ENCODE results near the gene FBXO8. TPM values are rescaled to one million over a fixed set of nuclear protein-coding genes. Genes with fewer than 3 reads are reported as not detected.
"Not testable (repeated sequence)": the region's sequence is repeated elsewhere in the genome, so short reads cannot be mapped to it uniquely, and the experiment has no call there.

The FBXO8 gene
- total and polyA plus RNA-seq, 11 donors, result 14.3 to 38.5 (median 25.9) TPM

GRCh38 chr4:174307694-174308093 lies 24.2 kb upstream of the FBXO8 start:
- H3K4me3 ChIP-seq, result no peak overlapping the region
- WGBS, 4 donors, result 84 to 95% (median 92%) methylated on average over 4 of the region's 4 CpGs
- H3K4me1 ChIP-seq, result no peaks in the 10 kb centered on the region
- TF ChIP-seq POLR2A (IDR thresholded peaks at IDR 0.05) (no peak), CTCF (IDR thresholded peaks at IDR 0.05) (no peak)
- no peaks in the 10 kb centered on the region for H3K9me3 ChIP-seq
- no peak overlapping the region for H3K27ac ChIP-seq
- DNase-seq (no peak), ATAC-seq (no peak)
- intact Hi-C loops (cut with DNase I), result no loop called here
- peaks cover 0 to 100% (median 87%) of the 10 kb centered on the region in 9 donors for H3K36me3 ChIP-seq
- H3K27me3 ChIP-seq, result no peaks in the 10 kb centered on the region

- TF ChIP-seq POLR2A (IDR thresholded peaks at IDR 0.05), result no peak
- TF ChIP-seq CTCF (IDR thresholded peaks at IDR 0.05), result no peak
- intact Hi-C loops (cut with DNase I), result no loop called here
- Histone ChIP-seq H3K4me1 (no peaks in the 10 kb centered on the region), H3K4me3 (no peak overlapping the region), H3K36me3 (peaks cover 0 to 100% (median 86%) of the 10 kb centered on the region in 9 donors), H3K27ac (no peak overlapping the region), H3K9me3 (no peaks in the 10 kb centered on the region), H3K27me3 (no peaks in the 10 kb centered on the region)
- WGBS, 4 donors, result 92 to 98% (median 96%) methylated on average over 3 of the region's 3 CpGs
- DNase-seq (no peak), ATAC-seq (no peak)
Measured at GRCh38 chr4:174305961-174306360, 22.5 kb upstream of the FBXO8 start.

- WGBS, 4 donors, result 91 to 97% (median 95%) methylated on average over 1 of the region's 1 CpG
- TF ChIP-seq POLR2A (IDR thresholded peaks at IDR 0.05) (no peak), CTCF (IDR thresholded peaks at IDR 0.05) (no peak)
- Histone ChIP-seq H3K9me3 (no peaks in the 10 kb centered on the region), H3K27me3 (no peaks in the 10 kb centered on the region), H3K36me3 (peaks cover 0 to 100% (median 81%) of the 10 kb centered on the region in 9 donors), H3K27ac (no peak overlapping the region), H3K4me3 (no peak overlapping the region), H3K4me1 (no peaks in the 10 kb centered on the region)
- ATAC-seq (no peak), DNase-seq (no peak)
- intact Hi-C loops (cut with DNase I), result no loop called here
Measured at GRCh38 chr4:174304664-174305063, 21.2 kb upstream of the FBXO8 start.

- intact Hi-C loops (cut with DNase I), result no loop called here
- WGBS, 4 donors, result 94 to 98% (median 96%) methylated on average over 1 of the region's 1 CpG
- no peak for TF ChIP-seq CTCF (IDR thresholded peaks at IDR 0.05)
- TF ChIP-seq POLR2A (IDR thresholded peaks at IDR 0.05), result no peak
- no peaks in the 10 kb centered on the region for H3K4me1 ChIP-seq
- H3K27ac ChIP-seq, result no peak overlapping the region
- peaks cover 0 to 100% (median 80%) of the 10 kb centered on the region in 9 donors for H3K36me3 ChIP-seq
- H3K27me3 ChIP-seq, result no peaks in the 10 kb centered on the region
- no peak overlapping the region for H3K4me3 ChIP-seq
- no peaks in the 10 kb centered on the region for H3K9me3 ChIP-seq
- ATAC-seq, result no peak
- DNase-seq, result no peak
Measured at GRCh38 chr4:174303687-174304086, 20.2 kb upstream of the FBXO8 start.

GRCh38 chr4:174295142-174295541 lies 11.7 kb upstream of the FBXO8 start:
- H3K4me3 ChIP-seq; intact Hi-C loops (cut with DNase I); DNase-seq; H3K27me3 ChIP-seq; H3K27ac ChIP-seq; H3K4me1 ChIP-seq; ATAC-seq: not testable (repeated sequence)
- WGBS, 4 donors, result 93 to 99% (median 98%) methylated on average over 12 to 26 of the region's 27 CpGs
- peaks cover 0 to 32% (median 14%) of the 10 kb centered on the region in 9 donors for H3K36me3 ChIP-seq
- H3K9me3 ChIP-seq, result peaks cover 0 to 35% (median 14%) of the 10 kb centered on the region in 12 donors

GRCh38 chr4:174294641-174295040 lies 11.2 kb upstream of the FBXO8 start:
- DNase-seq; ATAC-seq; H3K27me3 ChIP-seq; H3K27ac ChIP-seq; H3K4me1 ChIP-seq; H3K4me3 ChIP-seq; intact Hi-C loops (cut with DNase I): not testable (repeated sequence)
- Histone ChIP-seq H3K36me3 (peaks cover 0 to 27% (median 9%) of the 10 kb centered on the region in 9 donors), H3K9me3 (peaks cover 0 to 35% (median 14%) of the 10 kb centered on the region in 12 donors)
- WGBS, 4 donors, result 96% methylated on average over 30 of the region's 30 CpGs; no CpG with 5 or more reads in 2 of the 4 donors
